Renal pelvis (tissue), 4 donors: ENCODE measurements around the gene MAMDC4. TPM values are rescaled to one million over a fixed set of nuclear protein-coding genes. Genes with fewer than 3 reads are reported as not detected.
"Not testable (repeated sequence)": the region's sequence is repeated elsewhere in the genome, so short reads cannot be mapped to it uniquely, and the experiment has no call there.

ENCODE experiments used
- DNase-seq: peaks from one replicate; pipeline ENCODE4 v3.0.0-alpha.2; 2013
- polyA plus RNA-seq, 3 donors: library from polyadenylated mRNA; unstranded; fragments of 120-200 nt; gene quantifications; one replicate each; pipeline ENCODE4 v1.2.1, GENCODE V29; 2013; ENCODE audit not compliant: insufficient read length in 3 of 3

MAMDC4 gene
- polyA plus RNA-seq, 3 donors: 9.5 to 11.6 (median 10.0) TPM

GRCh38 chr9:136858844-136859757 is 7.0 kb downstream of the MAMDC4 start:
- no peak for DNase-seq

- no peak for DNase-seq
Observed at GRCh38 chr9:136860529-136860928, 8.4 kb downstream of the MAMDC4 start.

DNA sequence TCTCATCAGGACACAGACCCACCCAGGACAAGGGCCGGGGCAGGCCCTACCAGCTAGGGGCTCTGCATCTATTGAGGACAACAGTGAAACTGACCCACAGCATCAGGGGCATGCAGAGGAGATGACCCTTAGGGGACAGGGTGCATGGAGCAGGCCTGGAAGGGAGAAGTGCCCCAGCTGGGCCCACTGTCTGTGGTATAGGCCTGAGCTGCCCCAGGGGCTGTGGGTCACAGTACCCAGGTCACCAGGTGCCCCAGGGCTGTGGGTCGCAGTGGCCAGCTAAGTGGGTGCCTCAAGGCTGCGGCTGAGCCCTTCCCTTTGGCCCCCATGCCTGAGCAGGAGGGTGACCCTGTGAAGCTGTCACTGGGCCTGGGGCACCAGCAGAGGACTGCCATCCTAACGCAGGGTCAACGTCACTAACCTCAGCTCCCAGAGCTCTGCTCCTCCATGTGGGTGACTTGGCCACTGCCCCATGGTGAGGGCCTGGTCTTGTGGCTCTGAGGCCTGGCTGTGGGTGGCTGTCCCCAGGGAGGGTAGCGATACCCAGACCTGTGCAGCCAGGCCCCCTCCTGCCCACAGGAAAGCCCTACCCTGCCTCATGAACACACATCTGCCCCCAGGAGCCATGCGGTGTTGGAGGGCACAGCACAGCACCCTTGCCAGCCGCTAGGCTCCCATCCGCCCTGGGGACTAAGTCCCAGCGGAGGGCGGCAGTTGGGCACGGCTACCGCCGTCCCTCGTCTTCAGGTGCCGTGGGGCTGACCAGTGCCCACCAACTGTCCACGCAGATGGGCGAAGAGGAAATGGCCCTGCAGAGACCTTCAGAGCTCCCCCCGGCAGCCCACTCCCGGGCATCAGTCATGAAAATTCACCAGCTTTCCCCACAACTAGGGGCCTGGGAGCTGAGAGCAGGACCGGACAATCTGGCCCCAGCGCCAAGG is 9.1 kb downstream of the MAMDC4 start:
- DNase-seq: no peak

DNA sequence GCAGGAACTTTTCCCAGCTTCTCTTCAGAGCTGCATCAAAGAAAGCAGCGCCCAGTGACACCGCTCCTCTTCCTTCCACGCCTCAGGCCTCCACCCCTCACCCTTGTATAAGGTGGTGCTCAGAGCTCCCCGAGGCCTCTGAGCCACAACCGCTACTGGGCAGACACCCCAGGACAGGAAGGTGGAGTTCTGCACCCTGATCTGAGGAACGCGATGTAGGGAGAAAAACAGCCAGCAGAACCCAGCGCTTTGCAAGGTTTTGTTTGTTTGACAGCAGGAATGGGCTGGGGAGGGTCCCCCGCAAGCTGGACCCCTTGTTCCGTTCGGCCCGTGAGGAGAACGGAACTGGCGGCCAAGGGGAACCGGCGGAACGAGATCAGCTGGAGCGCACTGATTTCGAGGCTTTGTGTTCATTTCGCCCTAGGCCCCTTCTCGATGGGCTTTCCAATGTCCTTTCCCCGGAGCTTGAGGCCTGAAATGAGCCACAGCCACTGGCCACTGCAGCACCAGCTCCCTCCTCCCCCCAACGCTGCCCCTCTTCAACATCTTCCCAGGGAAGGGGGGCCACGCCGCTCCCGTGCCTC is 9.8 kb downstream of the MAMDC4 start:
- no peak for DNase-seq

DNA sequence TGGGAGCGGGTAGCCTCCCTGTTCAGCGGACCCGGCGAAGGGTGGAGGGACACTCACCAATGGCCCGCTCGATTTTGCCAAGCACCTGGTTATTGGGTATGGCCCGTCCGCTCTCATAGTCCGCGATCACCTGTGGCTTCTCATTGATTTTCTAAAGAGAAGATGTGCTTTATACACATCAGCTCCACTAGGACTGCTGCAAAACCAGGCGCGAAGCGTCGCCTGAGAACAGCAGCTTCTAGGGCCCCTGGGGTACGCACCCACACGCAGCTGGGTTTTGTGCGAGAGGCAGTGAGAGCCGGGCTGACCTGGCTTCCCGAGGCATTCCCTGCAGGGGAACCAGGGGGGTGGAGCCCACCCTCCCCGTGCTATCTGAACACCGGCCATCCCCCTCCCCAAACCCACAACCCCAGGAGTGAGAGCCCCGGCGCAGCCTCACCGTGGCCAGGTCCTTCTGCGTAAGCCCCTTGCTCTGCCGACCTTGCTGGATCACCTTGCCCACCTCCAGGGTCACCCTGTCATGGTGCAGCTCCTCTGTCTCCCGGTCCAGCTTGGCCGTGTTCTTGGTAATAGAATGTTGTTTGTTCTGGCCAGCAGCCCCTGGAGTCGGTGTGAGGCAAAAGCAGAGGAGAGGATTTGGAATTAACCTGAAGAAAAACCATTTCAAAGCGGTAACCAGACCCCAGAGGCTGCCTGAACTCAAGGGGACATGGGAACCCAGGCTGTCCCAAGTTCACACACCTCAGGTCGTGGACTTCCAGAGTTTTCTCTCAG is 10.9 kb downstream of the MAMDC4 start:
- DNase-seq: no peak

DNA sequence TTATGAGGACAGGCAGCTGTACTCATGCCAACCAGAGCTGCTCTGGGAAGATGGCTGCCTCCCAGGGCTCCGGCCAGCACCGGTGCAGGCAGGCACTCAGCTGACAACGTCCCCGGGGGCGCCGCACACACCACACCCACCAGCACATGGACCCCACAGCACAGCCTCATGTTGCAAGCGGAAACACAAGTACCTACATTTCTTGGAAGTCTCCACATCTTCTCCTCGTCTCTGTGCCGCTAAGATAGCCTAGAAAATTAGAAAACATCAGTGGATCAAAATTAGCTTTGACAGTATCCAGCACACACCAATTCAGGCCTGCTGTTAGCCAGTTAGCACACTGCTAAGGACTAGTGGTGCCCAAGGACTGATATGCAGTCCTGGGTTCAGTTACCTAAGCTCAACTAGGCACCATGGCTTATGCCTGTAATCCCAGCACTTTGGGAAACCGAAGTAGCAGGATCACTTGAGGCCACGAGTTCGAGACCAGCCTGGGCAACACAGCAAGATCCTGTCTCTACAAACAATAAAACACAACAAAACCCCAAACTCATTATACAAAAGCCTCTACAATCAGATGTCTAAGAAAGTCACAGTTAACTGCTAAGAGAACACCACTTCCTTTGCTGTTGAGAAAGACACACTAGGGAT is 11.6 kb downstream of the MAMDC4 start:
- no peak for DNase-seq

- no peak for DNase-seq
Observed at GRCh38 chr9:136865041-136865767, 13.1 kb downstream of the MAMDC4 start.

GRCh38 chr9:136865768-136866103 is 13.6 kb downstream of the MAMDC4 start:
- DNase-seq: no peak

GRCh38 chr9:136866898-136867421 is 14.8 kb downstream of the MAMDC4 start:
- not testable (repeated sequence) for DNase-seq

DNA sequence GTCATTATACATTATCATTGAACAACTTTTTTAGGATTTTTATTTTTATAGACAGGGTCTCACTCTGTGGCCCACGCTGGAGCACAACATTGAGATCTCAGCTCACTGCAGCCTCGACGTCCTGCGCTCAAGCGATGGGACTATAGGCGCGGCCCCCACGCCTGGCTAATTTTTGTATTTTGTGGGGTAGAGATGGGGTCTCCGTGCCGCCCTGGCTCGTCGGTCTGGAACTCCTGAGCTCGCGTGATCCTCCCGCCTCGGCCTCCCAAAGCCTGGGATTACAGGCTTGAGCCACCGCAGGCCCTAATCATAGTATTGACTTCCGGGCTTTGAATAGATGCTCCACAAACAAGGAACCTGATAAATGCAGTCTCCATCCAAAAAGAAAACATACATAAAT is 15.3 kb downstream of the MAMDC4 start:
- DNase-seq: no peak

DNA sequence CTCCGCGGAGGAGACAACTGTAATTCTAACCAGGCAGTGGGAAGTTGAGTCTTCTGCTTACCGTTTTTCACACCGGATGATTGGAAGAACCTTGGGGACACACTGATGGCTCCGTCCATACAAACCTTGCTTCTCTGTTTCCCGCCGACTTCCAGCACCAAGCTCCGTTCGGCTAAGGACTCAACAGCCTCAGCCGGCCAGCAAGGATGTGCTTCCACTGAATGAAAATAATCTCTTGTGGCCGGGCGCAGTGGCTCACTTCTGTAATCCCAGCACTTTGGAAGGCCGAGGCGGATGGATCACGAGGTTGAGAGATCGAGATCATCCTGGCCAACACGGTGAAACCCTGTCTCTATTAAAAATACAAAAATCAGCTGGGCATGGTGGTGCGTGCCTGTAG is 15.8 kb downstream of the MAMDC4 start:
- no peak for DNase-seq

DNA sequence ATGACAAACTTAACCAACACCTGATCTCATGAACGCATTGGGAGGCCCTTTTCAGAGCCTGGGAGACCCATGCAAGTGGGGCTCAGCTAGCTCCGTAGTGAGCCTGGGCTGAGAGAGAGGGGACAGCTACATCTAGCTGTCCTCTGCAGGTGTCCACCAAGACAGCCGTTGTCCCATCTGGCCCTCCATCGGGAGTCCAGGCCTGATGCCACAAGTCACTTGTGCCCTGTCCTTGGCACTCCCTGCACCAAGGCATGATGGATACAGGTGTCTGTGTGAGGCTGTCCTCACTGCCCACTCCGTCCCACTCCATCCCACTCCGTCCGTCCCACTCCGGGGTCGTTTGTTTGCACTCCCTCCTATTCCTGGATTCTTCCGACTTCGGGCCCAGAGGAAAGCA is 16.5 kb downstream of the MAMDC4 start:
- no peak for DNase-seq

GRCh38 chr9:136869611-136870010 is 17.5 kb downstream of the MAMDC4 start:
- not testable (repeated sequence) for DNase-seq

DNA sequence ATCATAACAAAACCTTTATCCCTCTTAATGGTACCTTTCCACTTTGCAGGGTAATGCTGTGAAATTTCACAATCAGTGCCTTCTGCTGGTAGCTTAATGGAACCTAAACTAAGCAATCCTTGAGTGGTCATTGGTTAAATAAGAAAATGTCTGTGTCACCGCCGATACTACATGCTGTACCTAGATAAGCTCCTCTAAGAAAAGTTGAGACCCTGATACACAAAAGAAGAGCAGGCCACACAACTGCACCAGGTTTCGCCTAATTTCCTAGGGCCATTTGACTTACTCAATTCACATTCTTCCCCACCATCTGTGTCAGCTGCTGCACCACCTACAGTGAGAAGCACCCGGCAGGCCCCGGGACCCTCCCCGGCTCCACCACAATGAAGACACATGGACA is 23.0 kb downstream of the MAMDC4 start:
- DNase-seq: no peak

- no peak for DNase-seq
Observed at GRCh38 chr9:136876476-136876875, 24.3 kb downstream of the MAMDC4 start.

DNA sequence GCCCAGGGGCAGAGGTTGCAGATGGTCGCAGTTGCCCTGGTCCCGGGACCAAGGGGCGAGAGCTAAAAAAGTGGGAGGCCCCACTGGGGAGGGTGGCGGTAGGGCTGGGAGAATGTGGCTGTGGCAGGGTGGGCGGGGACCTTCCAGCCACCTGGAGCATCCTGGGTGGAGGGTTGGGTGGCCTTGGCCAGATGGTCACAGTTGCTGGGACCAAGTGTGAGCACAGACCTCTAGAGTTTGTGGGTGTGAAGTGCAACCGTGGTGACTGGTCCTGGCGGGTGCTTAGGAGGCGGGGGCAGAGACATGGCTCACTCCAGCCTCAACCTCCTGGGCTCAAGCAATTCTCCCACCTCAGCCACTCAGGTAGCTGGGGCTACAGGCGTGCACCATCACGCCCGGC is 28.5 kb downstream of the MAMDC4 start:
- no peak for DNase-seq

- no peak for DNase-seq
Observed at GRCh38 chr9:136881691-136882108, 29.6 kb downstream of the MAMDC4 start.

DNA sequence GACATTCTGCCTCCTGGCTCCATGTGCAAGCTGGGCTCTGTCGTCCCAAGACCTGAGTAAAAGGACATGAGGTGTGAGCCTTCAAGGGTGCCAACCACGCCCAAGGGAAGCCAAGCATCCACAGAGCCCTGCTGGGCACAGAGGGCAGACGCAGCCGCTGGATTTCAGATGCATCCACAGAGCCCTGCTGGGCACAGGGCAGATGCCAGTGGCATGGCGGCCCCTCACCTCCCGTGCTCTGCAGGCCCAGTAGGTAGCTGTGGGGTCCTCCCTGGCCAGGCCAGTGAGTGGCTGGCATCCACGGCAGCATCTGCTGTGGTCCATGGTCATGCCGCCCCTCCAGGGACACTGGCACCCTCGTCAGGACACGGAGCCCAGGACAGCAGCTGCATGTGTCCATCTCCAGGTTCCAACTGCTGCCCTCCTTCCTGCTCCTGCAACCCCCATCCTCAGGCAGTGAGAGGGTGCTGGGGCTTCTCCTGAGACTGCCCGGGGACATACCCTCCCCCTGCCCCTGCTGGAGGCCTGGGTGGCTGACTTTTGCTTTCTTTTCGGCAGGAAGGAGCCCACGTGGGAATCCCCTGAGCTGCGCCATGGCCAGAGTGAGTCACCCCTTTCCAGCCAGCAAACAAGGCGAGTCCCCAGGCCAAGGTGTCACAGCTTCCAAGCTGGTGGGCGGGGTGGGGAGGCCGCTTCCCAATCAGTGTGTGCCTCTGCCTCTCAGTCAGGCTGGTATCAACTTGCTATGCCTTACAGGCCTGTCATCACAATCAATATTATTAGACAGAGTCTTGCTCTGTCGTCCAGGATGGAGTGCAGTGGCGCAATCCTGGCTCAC is 30.2 kb downstream of the MAMDC4 start:
- no peak for DNase-seq

DNA sequence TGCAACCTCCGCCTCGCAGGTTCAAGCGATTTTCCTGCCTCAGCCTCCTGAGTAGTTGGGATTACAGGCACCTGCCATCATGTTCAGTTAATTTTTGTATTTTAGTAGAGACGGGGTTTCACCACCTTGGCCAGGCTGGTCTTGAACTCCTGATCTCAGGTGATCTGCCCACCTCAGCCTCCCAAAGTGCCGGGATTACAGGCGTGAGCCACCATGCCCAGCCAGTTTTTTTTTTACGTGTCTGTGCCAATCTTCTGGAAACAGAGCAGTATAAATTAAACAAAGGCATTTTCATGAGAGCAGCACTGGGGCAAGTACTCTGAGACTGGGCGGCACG is 30.8 kb downstream of the MAMDC4 start:
- DNase-seq: not testable (repeated sequence)
